HG02870 (cell line): ENCODE data around the gene OPTN.
"Not testable (repeated sequence)": the region's sequence is repeated elsewhere in the genome, so short reads cannot be mapped to it uniquely, and the experiment has no call there.

ENCODE experiments used
- ATAC-seq: cut with Tn5 transposase; IDR thresholded peaks from one replicate; pipeline ENCODE4 v1.9.1; 2021; ENCODE audit warnings: mild to moderate bottlenecking, moderate library complexity; ENCODE audit not compliant: unreplicated experiment

The OPTN gene

DNA sequence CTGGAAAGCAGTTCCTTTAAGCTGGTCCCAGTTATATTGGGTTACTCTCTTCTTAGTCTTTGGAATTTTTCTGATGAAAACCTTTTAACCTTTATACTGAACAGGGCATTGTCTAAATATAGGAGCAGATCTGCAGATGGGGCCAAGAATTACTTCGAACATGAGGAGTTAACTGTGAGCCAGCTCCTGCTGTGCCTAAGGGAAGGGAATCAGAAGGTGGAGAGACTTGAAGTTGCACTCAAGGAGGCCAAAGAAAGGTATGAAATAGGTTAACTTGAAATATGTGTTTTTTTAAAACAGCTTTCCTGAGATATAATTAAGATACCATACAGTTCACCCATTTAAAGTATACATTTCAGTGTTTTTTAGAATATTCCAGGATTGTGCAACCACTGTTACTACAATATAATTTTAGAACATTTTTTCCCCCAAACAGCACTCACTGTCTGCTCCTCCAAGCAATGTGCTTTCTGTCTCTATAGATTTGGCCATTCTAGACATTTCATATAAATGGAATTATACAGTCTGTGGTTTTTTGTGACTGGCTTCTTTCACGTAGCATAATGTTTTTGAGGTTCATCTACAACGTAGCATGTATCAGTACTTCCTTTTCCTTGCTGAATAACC lies 18.9 kb downstream of the OPTN start:
- ATAC-seq = no peak

DNA sequence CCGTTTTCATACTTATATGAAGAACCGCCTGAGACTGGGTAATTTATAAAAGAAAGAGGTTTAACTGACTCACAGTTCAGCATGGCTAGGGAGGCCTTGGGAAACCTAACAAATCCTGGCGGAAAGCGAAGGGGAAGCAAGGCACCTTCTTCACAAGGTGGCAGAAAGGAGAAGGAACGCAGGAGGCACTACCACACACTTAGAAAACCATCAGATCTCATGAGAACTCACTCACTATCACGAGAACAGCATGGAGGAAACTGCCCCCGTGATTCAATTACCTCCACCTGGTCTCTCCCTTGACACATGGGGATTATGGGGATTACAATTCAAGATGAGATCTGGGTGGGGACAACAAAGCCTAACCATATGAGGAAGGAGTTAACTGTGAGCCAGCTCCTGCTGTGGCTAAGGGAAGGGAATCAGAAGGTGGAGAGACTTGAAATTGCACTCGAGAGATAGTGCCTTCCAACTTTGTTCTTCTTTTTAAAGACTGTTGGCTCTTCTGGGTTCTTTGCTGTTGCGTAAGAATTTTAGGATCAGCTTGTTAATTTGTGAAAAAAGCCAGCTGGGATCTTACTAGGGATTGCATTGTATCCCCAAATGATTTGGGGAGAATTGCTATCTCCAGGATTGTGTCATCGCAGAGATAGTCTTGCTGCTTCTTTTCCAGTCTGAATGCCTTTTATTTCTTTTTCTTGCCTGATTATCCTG lies 21.0 kb downstream of the OPTN start:
- ATAC-seq = peak; percentile 16

DNA sequence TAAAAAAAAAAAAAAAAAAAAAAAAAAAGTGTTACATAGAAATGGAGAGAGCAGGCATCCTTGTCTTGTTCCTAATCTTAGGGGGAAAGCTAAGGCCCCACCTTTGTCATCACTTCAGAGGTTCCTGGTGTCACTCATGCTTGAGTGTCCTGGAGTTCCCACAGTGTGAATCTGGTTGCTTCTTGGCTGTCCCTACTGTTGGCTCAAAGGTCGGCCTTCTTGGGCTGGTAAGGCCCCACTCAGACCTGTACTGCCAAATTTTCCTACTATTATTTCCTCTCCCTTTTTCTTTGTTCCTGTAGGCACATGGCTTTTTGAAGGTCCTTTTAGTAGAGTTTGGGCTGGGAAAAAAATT lies 21.5 kb downstream of the OPTN start:
- no peak for ATAC-seq

DNA sequence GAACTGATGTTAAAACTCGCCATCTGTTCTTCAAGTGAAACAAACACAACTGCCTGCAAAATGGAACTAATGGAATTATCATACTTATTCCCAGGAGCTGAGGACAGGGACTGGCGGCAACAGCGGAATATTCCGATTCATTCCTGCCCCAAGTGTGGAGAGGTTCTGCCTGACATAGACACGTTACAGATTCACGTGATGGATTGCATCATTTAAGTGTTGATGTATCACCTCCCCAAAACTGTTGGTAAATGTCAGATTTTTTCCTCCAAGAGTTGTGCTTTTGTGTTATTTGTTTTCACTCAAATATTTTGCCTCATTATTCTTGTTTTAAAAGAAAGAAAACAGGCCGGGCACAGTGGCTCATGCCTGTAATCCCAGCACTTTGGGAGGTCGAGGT lies 36.7 kb downstream of the OPTN start:
- no peak for ATAC-seq

DNA sequence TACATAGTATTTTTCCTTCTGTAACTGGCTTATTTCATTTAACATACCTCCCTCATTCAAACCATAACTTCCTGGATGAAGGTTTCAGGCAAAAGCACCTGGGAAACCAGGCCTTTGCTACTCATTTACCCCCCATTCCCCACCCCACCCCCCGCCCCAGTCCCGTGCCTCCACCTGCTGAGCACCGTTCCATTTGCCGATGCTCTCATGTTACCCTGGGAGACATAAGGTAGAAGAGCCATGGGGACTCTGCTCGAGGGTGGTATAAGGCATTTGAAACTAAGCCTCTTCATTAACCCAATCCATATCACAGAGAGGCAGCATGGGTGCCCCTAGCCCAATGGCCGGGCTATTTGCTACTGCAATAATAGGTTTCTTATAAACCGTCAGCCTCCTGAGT lies 39.2 kb downstream of the OPTN start:
- ATAC-seq = no peak

DNA sequence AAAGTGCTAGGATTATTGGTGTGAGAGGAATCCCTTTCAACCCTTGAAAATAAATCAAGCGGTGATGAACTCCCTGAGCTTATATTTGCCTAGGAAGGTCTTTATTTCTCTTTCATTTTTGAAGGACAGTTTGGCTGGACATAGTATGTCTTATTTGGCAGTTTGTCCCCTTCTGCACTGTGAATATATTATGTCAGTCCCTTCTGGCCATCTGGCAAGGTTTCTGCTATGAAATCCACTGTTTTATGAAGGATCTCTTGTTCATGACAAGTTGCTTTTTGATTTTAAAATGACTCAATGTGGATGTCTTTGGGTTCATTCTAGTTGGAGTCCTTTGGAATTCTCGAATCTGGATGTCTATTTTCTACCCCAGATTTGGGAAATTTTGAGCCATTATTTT lies 39.7 kb downstream of the OPTN start:
- no peak for ATAC-seq

DNA sequence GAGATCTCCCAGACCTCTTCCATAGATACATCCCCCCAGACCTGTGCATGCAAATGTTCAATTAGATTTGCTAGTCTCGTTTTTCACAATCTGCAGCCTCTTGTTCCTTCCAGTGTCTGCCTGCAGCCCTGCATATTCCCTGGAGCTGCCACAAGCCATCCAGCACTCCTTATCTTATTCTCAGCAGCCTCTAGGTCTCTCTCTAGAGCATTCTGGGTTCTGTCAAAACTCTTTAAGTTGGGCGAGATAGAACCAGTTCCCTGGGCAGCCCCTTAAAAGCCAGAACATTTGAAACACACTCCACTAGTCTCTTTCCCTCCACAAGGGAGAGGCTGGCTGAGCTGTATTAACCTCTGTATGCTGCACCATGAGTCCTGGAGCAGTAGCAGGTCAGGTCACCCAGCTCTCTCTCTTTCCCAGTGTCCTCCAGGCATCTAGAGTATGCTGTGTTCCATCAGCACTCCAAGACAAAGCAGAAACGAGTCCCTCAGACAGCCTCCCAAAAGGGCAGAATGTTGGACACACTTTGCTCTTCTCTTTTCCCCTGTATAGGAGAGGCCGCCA lies 40.7 kb downstream of the OPTN start:
- ATAC-seq = no peak

DNA sequence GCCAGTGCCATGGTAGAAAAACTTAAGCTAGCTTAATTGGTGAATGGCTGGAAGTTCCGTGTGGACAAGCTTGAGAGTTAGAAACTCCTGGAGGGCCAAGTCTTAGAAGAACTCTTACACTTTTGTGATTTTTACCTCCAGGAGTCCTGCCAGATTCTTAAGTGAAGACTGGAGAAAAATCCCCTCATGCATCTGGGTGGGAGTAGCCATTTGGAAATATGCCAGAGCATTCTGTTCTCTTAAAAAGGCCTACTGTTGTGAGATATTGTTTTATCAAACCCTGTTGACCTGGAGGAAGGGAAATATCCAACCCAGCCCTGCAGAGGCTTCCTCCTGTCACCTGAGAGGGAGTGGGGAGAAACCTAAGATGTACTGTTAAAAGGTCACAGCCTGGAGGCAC lies 43.8 kb downstream of the OPTN start:
- no peak for ATAC-seq

DNA sequence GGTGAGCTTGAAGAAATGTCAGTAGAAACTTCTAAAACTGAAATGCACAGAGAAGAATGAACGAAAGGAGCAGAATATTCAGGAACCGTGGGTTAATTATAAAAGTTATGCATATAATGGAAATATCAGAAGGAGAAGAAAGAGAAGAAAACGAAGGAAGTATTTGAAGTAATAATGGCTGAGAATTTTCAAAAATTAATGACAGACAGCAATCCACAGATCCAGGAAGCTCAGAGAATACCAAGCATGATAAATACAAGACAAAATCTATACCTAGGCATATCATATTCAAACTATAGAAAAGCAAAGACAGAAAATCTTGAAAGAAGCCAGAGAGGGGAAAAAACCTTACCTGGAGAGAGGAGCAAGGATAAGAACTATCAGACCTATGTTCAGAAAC lies 44.9 kb downstream of the OPTN start:
- no peak for ATAC-seq

DNA sequence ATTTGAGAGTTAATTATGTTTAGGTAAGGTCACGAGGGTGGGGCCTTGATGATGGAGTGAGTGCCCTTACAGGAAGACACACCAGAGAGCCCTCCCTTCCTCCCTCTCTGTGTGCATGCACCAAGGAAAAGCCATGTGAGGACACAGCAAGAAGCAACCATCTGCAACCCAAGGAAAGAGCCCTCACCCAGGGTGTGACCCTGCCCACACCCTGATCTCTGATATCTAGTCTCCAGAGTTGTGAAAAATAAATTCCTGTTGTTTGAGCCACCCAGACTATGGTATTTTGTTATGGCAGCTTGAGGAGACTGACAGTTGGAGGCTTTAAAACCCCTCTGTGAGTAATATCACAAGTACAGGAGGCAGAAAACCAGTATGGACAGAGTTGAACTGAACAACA lies 46.4 kb downstream of the OPTN start:
- ATAC-seq = no peak

DNA sequence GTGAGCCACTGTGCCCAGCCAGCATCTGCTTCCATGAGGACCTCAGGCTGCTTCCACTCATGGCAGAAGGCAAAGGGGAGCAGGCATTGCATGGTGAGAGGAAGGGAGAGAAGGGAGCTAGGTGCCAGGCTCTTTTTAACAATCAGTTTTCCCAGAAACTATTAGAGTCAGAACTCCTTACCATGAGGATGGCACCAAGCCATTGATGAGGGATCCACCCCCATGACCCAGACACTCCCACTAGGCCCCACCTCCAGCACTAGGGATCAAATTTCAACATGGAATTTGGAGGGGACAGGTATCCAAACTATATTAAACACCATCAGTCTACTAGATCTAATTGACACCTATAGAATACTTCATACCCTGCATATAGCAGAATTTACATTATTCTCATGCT lies 47.2 kb downstream of the OPTN start:
- ATAC-seq = no peak

DNA sequence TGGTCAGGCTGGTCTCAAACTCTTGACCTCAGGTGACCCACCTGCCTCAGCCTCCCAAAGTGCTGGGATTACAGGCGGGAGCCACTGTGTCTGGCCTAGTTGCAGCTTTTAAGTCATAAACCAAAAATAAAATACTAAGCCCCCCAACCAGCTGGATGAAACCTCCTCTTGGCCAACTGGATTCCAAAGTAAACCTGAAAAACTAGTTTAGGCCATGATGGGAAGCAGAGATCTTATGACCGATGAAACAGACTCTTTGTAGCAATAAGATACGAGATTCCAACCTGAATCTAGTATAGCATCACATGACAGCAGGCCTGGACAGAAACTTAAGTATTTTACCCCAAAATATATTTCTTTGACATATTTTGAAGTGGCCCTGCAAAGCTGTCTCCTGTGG lies 52.3 kb downstream of the OPTN start:
- ATAC-seq = no peak

DNA sequence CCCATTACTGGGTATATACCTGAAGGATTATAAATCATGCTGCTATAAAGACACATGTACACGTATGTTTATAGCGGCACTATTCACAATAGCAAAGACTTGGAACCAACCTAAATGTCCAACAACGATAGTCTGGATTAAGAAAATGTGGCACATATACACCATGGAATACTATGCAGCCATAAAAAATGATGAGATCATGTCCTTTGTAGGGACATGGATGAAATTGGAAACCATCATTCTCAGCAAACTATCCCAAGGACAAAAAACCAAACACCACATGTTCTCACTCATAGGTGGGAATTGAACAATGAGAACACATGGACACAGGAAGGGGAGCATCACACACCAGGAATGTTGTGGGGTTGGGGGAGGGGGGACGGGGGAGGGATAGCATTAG lies 55.9 kb downstream of the OPTN start:
- not testable (repeated sequence) for ATAC-seq

DNA sequence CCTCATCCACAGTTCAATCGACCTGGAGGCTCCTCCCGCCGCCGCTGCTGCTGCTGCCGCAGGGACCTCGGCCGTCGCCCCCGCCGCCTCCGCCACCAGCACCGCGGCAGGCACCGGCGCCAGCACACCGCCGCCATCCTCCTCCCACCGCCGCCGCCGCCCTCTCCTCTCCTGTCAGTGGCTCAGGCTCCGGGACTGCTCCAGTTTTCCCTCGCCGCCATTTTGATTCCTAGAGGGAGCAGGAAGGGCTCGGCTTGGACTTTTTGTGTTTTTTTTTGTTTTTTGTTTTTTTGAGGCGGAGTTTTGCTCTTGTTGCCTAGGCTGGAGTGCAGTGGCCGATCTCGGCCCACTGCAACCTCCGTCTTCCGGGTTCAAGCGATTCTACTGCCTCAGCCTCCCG lies 58.4 kb downstream of the OPTN start:
- no peak for ATAC-seq

DNA sequence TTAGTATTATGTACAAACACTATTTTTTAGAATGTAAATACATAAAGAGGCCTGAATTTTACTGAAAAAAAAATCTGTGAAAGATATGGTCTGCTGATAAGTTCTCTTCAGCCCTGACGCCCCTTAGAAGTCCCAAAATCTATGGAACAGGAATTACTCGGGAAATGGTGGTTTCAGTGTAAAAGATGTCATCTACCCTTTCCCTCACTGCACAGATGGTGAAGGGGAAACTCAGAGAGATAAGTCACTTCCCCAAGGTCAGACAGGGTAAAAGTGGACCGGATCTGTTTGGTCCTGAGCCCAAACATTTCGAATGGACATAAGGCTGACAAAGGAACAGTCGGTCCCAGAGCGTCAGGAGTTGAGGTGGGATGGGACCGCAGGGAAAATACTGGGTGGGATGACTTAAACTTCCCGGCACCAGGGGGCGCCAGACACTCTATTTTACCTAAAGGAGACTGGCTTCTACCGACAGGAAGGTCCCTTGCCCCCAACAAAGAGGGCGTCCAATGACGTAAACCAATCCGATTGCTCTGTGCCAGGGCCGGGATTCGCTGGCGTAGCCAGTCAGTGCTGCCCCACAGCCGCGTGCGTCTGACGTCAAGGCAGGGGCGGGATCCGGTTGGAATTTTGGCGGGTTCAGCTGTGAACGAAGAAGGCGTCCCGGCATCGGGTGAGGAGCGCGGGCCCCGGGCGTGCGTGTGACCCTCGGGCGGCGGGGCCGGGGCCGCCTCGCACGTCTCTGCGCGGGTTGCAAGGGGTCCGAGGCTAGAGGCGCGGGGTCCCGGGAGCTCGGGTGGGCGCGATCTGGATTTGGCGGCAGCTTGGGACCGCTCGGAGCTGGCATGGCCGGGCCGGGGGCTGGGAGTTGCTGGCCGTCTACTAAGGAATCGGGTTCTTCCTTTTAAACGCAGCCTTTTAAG lies 61.2 kb downstream of the OPTN start, which contains the start of gene MCM10:
Gene MCM10 (plus strand): TSS at position 625 of the 923 bp plus-strand sequence. CDS start 2,645 bp downstream, outside the sequence.
- peak; percentile 99 for ATAC-seq

DNA sequence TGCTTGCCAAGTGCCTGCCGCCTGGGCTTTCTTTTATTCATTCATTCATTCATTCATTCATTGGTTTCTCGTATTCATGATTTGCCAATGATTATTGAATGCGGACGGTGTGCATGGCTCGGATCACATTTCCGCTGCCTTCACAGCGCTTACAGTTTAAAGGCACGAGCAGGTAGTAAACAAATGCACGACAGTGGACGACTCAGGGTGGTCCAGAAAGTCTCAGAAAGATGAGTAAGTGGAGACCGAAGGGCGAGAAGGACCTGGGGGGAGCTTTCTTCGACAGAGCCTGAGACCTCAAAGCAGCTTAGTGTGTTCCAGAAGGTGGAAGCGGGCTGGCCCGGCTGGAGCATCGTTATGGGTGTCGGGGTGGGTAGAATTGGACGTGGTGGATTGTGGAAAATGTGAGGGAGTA lies 61.9 kb downstream of the OPTN start:
- ATAC-seq = no peak

DNA sequence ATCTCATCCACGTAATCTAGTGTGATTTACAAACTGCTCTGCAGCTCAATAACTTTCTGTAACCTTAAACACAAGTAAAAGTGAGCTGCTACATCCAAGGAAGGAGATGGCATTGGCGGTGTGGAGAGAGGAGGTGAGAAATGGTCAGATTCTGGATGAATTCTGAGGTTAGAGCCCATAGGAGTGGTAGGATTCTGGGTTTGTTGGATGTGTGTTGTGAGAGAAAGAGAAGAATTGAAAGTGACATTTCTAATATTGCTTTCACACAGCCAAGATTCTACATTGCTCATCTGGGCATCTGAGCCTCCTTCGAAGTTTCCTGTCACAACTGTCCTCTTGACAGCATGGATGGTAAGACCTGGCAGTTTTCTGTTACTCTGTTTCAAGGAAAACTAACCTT lies 63.9 kb downstream of the OPTN start:
- ATAC-seq = no peak

DNA sequence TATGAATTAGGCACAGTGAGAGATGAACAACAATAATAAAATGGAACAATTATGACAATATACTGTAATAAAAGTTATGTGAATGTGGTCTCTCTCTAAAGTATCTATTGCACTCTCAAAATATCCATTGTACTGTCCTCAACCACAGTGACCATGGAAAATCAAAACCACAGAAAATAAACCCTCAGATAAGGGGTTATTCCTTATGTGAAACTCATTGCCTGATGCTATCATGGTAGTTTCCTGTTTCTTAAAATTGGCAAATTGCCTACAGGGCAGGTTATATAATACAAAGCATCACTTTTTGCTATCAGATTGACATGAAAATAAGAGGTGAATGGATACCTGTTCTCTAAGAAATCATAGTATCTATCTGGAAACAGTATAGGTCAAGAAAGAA lies 65.2 kb downstream of the OPTN start:
- no peak for ATAC-seq

DNA sequence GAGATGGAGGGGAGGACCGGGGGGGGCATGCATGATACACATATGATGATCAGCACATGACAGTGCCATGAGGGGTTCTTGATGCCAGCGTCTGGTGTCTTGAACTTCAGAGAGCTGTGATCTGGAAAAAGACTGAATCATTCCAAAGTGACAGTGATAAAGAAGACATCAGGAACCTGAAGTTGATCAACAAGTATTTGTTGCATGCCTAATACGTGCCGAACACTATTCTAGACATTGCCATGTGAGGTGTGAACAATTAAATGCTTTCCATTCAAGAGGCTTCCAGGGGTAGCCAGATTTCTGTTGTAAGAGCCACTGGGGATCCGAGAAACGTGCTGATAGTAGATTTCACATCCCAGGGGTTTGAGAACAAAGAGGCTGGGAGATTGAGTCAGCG lies 67.6 kb downstream of the OPTN start:
- no peak for ATAC-seq

DNA sequence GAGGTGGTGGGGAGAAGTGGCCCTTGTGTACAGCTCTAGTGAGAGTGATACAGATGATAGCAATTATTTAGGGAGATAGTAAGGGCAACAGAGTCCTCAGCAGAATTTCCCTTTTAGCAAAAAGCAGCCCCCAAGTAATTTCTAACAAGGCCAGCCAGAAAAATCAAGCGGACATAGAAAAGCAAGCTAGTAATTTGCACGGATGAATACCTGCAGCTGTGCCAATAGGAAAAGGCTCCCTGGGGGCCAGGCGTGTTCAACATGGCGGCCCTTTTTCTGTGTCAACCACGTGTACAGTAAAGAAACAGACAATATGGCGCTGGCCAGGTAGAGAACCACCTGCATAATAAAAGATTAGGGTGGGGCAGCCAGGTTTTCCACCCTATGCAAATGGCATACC lies 68.8 kb downstream of the OPTN start:
- no peak for ATAC-seq

DNA sequence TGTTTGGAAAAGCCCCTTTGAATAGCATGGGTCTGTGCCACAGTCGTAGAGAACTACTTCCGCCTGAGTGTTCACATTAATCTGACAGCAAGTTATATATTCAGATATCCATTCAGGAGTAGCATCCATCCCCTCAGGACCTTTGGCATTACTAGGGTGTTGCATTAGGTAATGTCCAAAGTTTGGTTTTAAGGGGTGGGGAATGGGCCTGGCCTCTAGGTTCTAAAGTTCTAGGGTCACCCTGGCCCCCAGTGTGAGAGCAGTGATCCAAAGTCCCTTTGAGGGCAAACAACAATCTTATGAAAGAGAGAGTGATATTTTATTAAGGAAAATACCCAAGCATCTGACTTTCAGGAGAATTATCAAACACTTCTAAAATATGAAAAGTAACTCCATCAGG lies 73.7 kb downstream of the OPTN start:
- no peak for ATAC-seq

DNA sequence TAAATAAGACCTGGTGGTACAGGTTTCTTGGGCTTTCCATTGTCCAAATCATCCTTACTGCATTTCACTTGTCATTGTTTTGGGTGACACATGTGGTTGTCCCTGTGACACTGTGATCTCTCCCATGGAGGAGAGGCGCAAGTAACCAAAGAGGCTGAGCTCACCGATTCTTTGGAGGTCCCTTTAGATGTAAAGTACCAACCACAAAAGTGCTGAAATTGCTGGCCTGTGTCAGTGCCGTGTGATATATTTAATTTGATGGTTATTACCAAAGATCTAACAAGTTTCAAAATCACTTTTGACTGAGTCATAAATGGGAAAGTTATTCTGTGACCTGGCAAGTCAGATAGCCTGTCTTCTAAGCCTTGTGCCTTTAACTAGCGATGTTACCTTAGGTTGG lies 80.8 kb downstream of the OPTN start:
- peak; percentile 67 for ATAC-seq
